Right lobe of liver (tissue), 6 donors: ENCODE data around the gene AK9. TPM values are rescaled to one million over a fixed set of nuclear protein-coding genes. Genes with fewer than 3 reads are reported as not detected.
"Not testable (repeated sequence)": the region's sequence is repeated elsewhere in the genome, so short reads cannot be mapped to it uniquely, and the experiment has no call there.

ENCODE experiments used
- ATAC-seq, 4 donors: fragments of 200-7000 bp; cut with Tn5 transposase; one replicate each; pipeline ENCODE4 v1.9.1; 2020; ENCODE audit warnings: mild to moderate bottlenecking in 4 of 4, moderate library complexity in 4 of 4
- DNase-seq, 3 donors: peaks; one replicate each; pipeline ENCODE4 v3.0.0-alpha.2; 2020
- H3K27ac ChIP-seq, 3 donors: fragments of 200-600 bp; one replicate each; pipeline ENCODE4 v1.8.0; 2022
- H3K27me3 ChIP-seq, 2 donors: fragments of 200-600 bp; one replicate each; pipeline ENCODE4 v1.8.0; 2022
- H3K36me3 ChIP-seq, 4 donors: fragments of 200-600 bp; sonication (generic) in 1 of 4; one replicate each; pipeline versions ENCODE4 v1.5.1 to v1.8.0; 2017 to 2022; ENCODE audit warnings: control low read depth in 1 of 4
- H3K4me1 ChIP-seq, 4 donors: fragments of 200-600 bp; sonication (generic) in 1 of 4; one replicate each; pipeline versions ENCODE4 v1.5.1 to v1.8.0; 2017 to 2022; ENCODE audit warnings: control low read depth in 1 of 4
- H3K4me3 ChIP-seq, 3 donors: fragments of 200-600 bp; one replicate each; pipeline ENCODE4 v1.8.0; 2022
- H3K9me3 ChIP-seq, 4 donors: fragments of 200-600 bp; sonication (generic) in 1 of 4; one replicate each; pipeline versions ENCODE4 v1.5.1 to v1.8.0; 2017 to 2022; ENCODE audit warnings: control low read depth in 1 of 4
- POLR2A ChIP-seq: fragments of 450-650 bp; IDR thresholded peaks from one replicate; pipeline ENCODE4 v1.6.1; 2017; ENCODE audit warnings: antibody characterized with exemption, mild to moderate bottlenecking
- WGBS: methylation state at CpG from one replicate; pipeline ENCODE4 v1.1.6; 2018; ENCODE audit warnings: low coverage, low lambda C conversion rate; ENCODE audit not compliant: insufficient coverage; ENCODE audit errors: missing lambda C conversion rate; 5-methylcytosine and 5-hydroxymethylcytosine counted together
- intact Hi-C, 2 donors: fragments of 100-400 bp; cut with DNase I; formaldehyde crosslinking; loops; one replicate each; pipeline versions ENCODE4 v1.11.2 to v1.14.1; 2022
- total RNA-seq, 6 experiments: library from RNA; depleted of rRNA in 2 of 6; stranded (reverse); fragments of >200 nt in 2 of 6; fragmentation: NEBNext Ultra II Directional in 3 of 6; extraction: Animal tissue kit (Norgen Biotek cat#: 25700) in 3 of 6; gene quantifications; one replicate each; pipeline versions ENCODE4 v1.1.0 to v1.2.4, GENCODE V29; 2016 to 2023
- TF ChIP-seq, protein P1 (sequence below), 4 donors: fragments of 200-600 bp in 3 of 4; fragments of 450-650 bp in 1 of 4; IDR thresholded peaks; one replicate each; pipeline versions ENCODE4 v1.5.1 to v1.8.0; 2016 to 2022; ENCODE audit warnings: antibody characterized with exemption in 4 of 4, mild to moderate bottlenecking in 2 of 4
- donor health status: DM: no; HTN: yes; CAD: no.
- donor health status: DM: no; HTN: no; CAD: no.
- donor health status: DM: no; HTN: no; CAD: no.
- donor health status: DM: no; HTN: yes; CAD: no.
- donor health status: DM: no; HTN: yes; CAD: no.

Gene AK9
- total RNA-seq, 6 experiments from 2014 or later = 1.5 to 3.9 (median 2.5) TPM

DNA sequence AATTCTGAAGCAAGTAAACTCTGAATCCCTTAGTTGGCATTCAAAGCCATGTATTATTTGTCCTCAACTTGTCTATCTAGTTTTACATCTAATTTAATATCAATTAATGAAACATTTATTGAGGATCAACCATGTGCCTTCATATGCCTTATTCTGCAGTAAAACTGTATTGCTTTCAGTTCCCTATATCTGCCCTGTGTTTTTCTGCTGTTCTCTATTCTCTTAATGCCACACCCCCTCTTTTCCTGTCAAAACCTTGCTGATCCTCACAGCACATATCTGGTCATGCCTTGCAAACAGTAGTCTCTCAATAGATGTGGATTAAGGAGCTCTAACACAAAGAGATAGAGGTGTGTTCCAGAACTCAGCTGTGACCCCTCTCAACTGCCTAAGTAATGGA is 2.1 kb upstream of the AK9 start:
- ATAC-seq (no peak), DNase-seq (no peak)
- Histone ChIP-seq H3K36me3 (no peaks in the 10 kb centered on the region), H3K9me3 (no peaks in the 10 kb centered on the region), H3K4me1 (peaks cover 0 to 14% (median 2%) of the 10 kb centered on the region in 4 donors), H3K4me3 (no peak overlapping the region), H3K27me3 (no peaks in the 10 kb centered on the region), H3K27ac (no peak overlapping the region)
- intact Hi-C loops = no loop called here
- no peak for TF ChIP-seq POLR2A
- TF ChIP-seq, protein P1, sequence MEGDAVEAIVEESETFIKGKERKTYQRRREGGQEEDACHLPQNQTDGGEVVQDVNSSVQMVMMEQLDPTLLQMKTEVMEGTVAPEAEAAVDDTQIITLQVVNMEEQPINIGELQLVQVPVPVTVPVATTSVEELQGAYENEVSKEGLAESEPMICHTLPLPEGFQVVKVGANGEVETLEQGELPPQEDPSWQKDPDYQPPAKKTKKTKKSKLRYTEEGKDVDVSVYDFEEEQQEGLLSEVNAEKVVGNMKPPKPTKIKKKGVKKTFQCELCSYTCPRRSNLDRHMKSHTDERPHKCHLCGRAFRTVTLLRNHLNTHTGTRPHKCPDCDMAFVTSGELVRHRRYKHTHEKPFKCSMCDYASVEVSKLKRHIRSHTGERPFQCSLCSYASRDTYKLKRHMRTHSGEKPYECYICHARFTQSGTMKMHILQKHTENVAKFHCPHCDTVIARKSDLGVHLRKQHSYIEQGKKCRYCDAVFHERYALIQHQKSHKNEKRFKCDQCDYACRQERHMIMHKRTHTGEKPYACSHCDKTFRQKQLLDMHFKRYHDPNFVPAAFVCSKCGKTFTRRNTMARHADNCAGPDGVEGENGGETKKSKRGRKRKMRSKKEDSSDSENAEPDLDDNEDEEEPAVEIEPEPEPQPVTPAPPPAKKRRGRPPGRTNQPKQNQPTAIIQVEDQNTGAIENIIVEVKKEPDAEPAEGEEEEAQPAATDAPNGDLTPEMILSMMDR (IDR thresholded peaks at IDR 0.05) = no peak

- 2% methylated on average over 22 of the region's 24 CpGs for WGBS
- ATAC-seq = peak; percentile 62 to 73 (median 64)
- peak; percentile 69 to 75 (median 73) for DNase-seq
- TF ChIP-seq, protein P1 (IDR thresholded peaks at IDR 0.05) = no peak
- no peak for TF ChIP-seq POLR2A
- Histone ChIP-seq H3K4me1 (peaks cover 0 to 14% (median 2%) of the 10 kb centered on the region in 4 donors), H3K4me3 (peak overlapping the region; percentile 80 to 89 (median 86)), H3K27ac (peak overlapping the region; percentile 69 to 81 (median 73)), H3K9me3 (no peaks in the 10 kb centered on the region), H3K36me3 (no peaks in the 10 kb centered on the region), H3K27me3 (no peaks in the 10 kb centered on the region)
- intact Hi-C loops = no loop called here
Measured at GRCh38 chr6:109690373-109690736, 647 bp downstream of the AK9 start.

GRCh38 chr6:109687271-109687761 is 3.7 kb downstream of the AK9 start:
- DNase-seq (no peak), ATAC-seq (no peak)
- 17% methylated on average over 2 of the region's 2 CpGs for WGBS
- intact Hi-C loops = no loop called here
- Histone ChIP-seq H3K36me3 (no peaks in the 10 kb centered on the region), H3K4me1 (peaks cover 0 to 14% (median 2%) of the 10 kb centered on the region in 4 donors), H3K27me3 (no peaks in the 10 kb centered on the region), H3K27ac (no peak overlapping the region), H3K4me3 (no peak overlapping the region), H3K9me3 (no peaks in the 10 kb centered on the region)
- TF ChIP-seq POLR2A = no peak
- TF ChIP-seq, protein P1 (IDR thresholded peaks at IDR 0.05) = no peak

DNA sequence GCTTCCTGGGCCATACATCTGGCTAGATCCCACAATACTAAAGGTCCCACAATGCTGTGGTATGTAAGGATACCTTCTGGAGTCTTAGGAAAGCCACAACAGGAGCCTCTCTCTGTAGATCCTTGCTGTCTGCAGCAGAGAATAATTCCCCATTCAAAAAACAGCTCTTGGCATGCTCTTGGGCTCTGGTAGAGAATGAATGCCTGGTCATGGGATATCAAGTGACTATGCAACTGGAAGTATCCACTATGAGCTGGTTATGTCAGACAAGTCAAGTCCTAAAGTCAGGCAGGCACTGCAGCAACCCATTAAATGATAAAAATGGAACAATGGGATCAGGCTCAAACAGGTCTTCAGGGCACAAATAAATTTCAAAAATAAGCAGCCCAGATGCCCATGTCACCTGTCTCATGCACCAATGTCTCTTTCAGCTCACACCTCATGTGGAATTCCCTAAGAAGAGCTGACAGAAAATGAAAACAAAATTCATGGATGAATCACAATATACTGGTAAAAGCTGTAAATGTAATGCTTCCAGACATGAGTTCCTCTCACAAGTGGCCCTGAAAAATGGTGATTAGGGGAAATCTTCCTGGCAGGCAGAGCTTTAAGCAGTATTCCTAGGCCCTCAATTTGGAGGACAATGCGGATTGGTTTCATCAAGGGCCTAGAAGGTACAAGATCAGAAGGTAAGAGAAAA is 4.3 kb downstream of the AK9 start:
- no peak for DNase-seq
- intact Hi-C loops = no loop called here
- H3K27ac ChIP-seq = no peak overlapping the region

DNA sequence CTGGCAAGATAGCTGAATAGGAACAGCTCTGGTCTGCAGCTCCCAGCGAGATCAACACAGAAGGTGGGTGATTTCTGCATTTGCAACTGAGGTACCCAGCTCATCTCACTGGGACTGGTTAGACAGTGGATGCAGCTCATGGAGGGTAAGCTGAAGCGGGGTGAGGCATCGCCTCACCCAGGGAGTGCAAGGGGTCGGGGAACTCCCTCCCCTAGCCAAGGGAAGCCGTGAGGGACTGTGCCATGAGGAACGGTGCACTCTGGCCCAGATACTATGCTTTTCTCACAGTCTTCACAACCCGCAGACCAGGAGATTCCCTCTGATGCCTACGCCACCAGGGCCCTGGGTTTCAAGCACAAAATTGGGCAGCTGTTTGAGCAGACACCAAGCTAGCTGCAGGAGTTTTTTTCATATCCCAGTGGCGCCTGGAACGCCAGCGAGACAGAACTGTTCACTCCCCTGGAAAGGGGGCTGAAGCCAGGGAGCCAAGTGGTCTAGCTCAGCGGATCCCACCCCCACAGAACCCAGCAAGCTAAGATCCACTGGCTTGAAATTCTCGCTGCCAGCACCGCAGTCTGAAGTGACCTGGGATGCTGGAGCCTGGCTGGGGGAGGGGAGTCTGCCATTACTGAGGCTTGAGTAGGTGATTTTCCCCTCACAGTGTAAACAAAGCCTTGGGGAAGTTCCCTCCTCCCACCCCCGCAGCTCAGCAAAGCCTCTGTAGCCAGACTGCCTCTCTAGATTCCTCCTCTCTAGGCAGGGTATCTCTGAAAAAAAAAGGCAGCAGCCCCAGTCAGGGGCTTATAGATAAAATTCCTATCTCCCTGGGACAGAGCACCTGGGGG is 12.1 kb downstream of the AK9 start:
- H3K9me3 ChIP-seq, H3K27me3 ChIP-seq, DNase-seq, H3K36me3 ChIP-seq, H3K27ac ChIP-seq, intact Hi-C loops, H3K4me1 ChIP-seq, H3K4me3 ChIP-seq: not testable (repeated sequence)
- WGBS = 54% methylated on average over 2 of the region's 15 CpGs
- ATAC-seq = peak in 1 of 4 donors; percentile 35

More for the DNA sequence above, 4.3 kb downstream of the AK9 start:
- Histone ChIP-seq H3K4me1 (peaks cover 0 to 8% (median 0%) of the 10 kb centered on the region in 4 donors), H3K4me3 (no peak overlapping the region), H3K27me3 (no peaks in the 10 kb centered on the region), H3K36me3 (no peaks in the 10 kb centered on the region), H3K9me3 (no peaks in the 10 kb centered on the region)
- ATAC-seq = no peak
- TF ChIP-seq, protein P1 (IDR thresholded peaks at IDR 0.05) = no peak
- no peak for TF ChIP-seq POLR2A
- 90% methylated on average over 1 of the region's 1 CpG for WGBS
